GM19324 (cell line): ENCODE measurements around the gene CLDN4.

Experiments used
- ATAC-seq: cut with Tn5 transposase; IDR thresholded peaks from one replicate; pipeline ENCODE4 v1.9.1; 2021; ENCODE audit warnings: mild to moderate bottlenecking, moderate library complexity; ENCODE audit not compliant: unreplicated experiment, low FRiP score

The CLDN4 gene

GRCh38 chr7:73871163-73872011 is 40.6 kb downstream of the CLDN4 start:
- no peak for ATAC-seq

- no peak for ATAC-seq
These were observed 41.5 kb downstream of the CLDN4 start for GRCh38 chr7:73872056-73872908.

GRCh38 chr7:73876361-73876760 is 45.6 kb downstream of the CLDN4 start:
- ATAC-seq: no peak

- no peak for ATAC-seq
These were observed 46.2 kb downstream of the CLDN4 start for GRCh38 chr7:73876973-73877372.

GRCh38 chr7:73879977-73880681 is 49.3 kb downstream of the CLDN4 start:
- no peak for ATAC-seq

GRCh38 chr7:73880755-73881328 is 50.0 kb downstream of the CLDN4 start:
- no peak for ATAC-seq

- ATAC-seq: no peak
These were observed 50.7 kb downstream of the CLDN4 start for GRCh38 chr7:73881352-73882046.

DNA sequence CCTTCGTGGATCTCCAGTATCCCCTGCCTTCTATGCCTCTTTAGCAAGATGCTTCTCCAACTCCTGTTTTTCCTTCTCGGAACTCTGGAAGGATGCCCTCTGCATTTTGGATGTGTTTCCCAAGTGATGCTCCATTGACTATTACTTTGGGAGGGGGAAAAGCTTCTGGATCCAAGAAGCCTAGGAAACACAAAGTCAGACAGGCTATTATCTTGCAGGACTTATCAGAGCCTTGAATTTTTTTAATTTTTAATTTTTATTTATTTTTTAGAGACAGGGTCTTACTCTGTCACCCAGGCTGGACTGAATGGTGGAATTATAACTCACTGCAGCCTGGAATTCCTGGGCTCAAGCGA is 51.2 kb downstream of the CLDN4 start:
- ATAC-seq: no peak
